Neuronal stem cell (in vitro differentiated cells): Measurements from ENCODE around the gene HMCN1.

Experiments used
- DNase-seq: peaks from one replicate; pipeline ENCODE4 v3.0.0-alpha.2; 2013; ENCODE audit warnings: low spot score
- H2AFZ ChIP-seq: one replicate; pipeline ENCODE4 v1.6.1; 2013; ENCODE audit warnings: mild to moderate bottlenecking, low read length, inconsistent platforms
- H2AK5ac ChIP-seq: 2 replicates; pipeline ENCODE4 v1.6.1; 2013; ENCODE audit warnings: low read depth, mild to moderate bottlenecking, inconsistent platforms, low read length, moderate library complexity, mixed read lengths
- H2BK120ac ChIP-seq: 2 replicates; pipeline ENCODE4 v1.6.1; 2013; ENCODE audit warnings: low read depth, mild to moderate bottlenecking, inconsistent platforms, low read length, moderate library complexity, mixed read lengths
- H2BK12ac ChIP-seq: one replicate; pipeline ENCODE4 v1.6.1; 2013; ENCODE audit warnings: low read length, inconsistent platforms
- H2BK15ac ChIP-seq: 2 replicates; pipeline ENCODE4 v1.6.1; 2013; ENCODE audit warnings: mild to moderate bottlenecking, low read length, inconsistent platforms, mixed read lengths
- H2BK5ac ChIP-seq: one replicate; pipeline ENCODE4 v1.6.1; 2013; ENCODE audit warnings: inconsistent platforms, mild to moderate bottlenecking, low read length, moderate library complexity
- H3K14ac ChIP-seq: one replicate; pipeline ENCODE4 v1.6.1; 2013; ENCODE audit warnings: low read length, inconsistent platforms
- H3K18ac ChIP-seq: 2 replicates; pipeline ENCODE4 v1.6.1; 2013; ENCODE audit warnings: low read length, inconsistent platforms
- H3K23ac ChIP-seq: 2 replicates; pipeline ENCODE4 v1.6.1; 2013; ENCODE audit warnings: low read depth, mild to moderate bottlenecking, mixed read lengths, low read length, inconsistent platforms; ENCODE audit not compliant: poor library complexity
- H3K27ac ChIP-seq: replicated peaks from 3 replicates; pipeline ENCODE4 v1.5.1; 2013; ENCODE audit warnings: low read length, inconsistent platforms
- H3K27me3 ChIP-seq, 3 experiments: 2 replicates each; pipeline ENCODE4 v1.6.1; 2013; ENCODE audit warnings: low read length in 3 of 3, mild to moderate bottlenecking in 2 of 3, inconsistent platforms in 1 of 3, low read depth in 1 of 3, mixed read lengths in 1 of 3, moderate library complexity in 1 of 3; ENCODE audit not compliant: control insufficient read depth in 3 of 3, insufficient read depth in 3 of 3
- H3K36me3 ChIP-seq, 2 donors: replicated peaks in 1 of 2; 2 replicates each; pipeline ENCODE4 v1.6.1; 2013; ENCODE audit warnings: low read length in 2 of 2; ENCODE audit not compliant: control insufficient read depth in 2 of 2, insufficient read depth in 2 of 2
- H3K4ac ChIP-seq: 2 replicates; pipeline ENCODE4 v1.6.1; 2013; ENCODE audit warnings: inconsistent platforms, mild to moderate bottlenecking, low read length, moderate library complexity
- H3K4me1 ChIP-seq, 2 donors: 1 replicate in 1 of 2; 2 replicates in 1 of 2; pipeline ENCODE4 v1.6.1; 2013; ENCODE audit warnings: low read length in 2 of 2, low read depth in 1 of 2; ENCODE audit not compliant: control insufficient read depth in 2 of 2, insufficient read depth in 1 of 2
- H3K4me2 ChIP-seq: one replicate; pipeline ENCODE4 v1.6.1; 2013; ENCODE audit warnings: mild to moderate bottlenecking, low read length, inconsistent platforms; ENCODE audit not compliant: insufficient read depth, poor library complexity, severe bottlenecking
- H3K4me3 ChIP-seq, 2 donors: 2 replicates each; pipeline ENCODE4 v1.5.1; 2013; ENCODE audit warnings: low read length in 2 of 2, mild to moderate bottlenecking in 2 of 2, inconsistent platforms in 1 of 2, moderate library complexity in 1 of 2
- H3K79me1 ChIP-seq: one replicate; pipeline ENCODE4 v1.6.1; 2013; ENCODE audit warnings: low read depth, mild to moderate bottlenecking, inconsistent platforms, low read length, moderate library complexity
- H3K9ac ChIP-seq: one replicate; pipeline ENCODE4 v1.6.1; 2013; ENCODE audit warnings: mild to moderate bottlenecking, low read depth, low read length, inconsistent platforms; ENCODE audit not compliant: poor library complexity
- H3K9me3 ChIP-seq, 2 donors: replicated peaks in 1 of 2; 2 replicates each; pipeline versions ENCODE3 to v1.6.1; 2013; ENCODE audit warnings: low read length in 2 of 2, mild to moderate bottlenecking in 2 of 2, inconsistent platforms in 1 of 2, low read depth in 1 of 2, mixed read lengths in 1 of 2, moderate library complexity in 1 of 2; ENCODE audit not compliant: control insufficient read depth in 2 of 2, insufficient read depth in 1 of 2
- H4K8ac ChIP-seq: one replicate; pipeline ENCODE4 v1.6.1; 2013; ENCODE audit warnings: low read depth, mild to moderate bottlenecking, inconsistent platforms, low read length, moderate library complexity
- H4K91ac ChIP-seq: one replicate; pipeline ENCODE4 v1.6.1; 2013; ENCODE audit warnings: low read length, low read depth, mild to moderate bottlenecking, inconsistent platforms; ENCODE audit not compliant: poor library complexity
- WGBS, 2 donors: extraction: QIAGEN DNeasy Blood & Tissue Kit; methylation state at CpG; one replicate each; pipeline ENCODE4 v1.1.7; 2013; ENCODE audit warnings: missing lambda C conversion rate in 2 of 2, mixed read lengths in 1 of 2; ENCODE audit not compliant: insufficient read length in 2 of 2, insufficient replicate concordance in 1 of 2; ENCODE audit errors: extremely low coverage in 2 of 2; 5-methylcytosine and 5-hydroxymethylcytosine counted together

Gene HMCN1

DNA sequence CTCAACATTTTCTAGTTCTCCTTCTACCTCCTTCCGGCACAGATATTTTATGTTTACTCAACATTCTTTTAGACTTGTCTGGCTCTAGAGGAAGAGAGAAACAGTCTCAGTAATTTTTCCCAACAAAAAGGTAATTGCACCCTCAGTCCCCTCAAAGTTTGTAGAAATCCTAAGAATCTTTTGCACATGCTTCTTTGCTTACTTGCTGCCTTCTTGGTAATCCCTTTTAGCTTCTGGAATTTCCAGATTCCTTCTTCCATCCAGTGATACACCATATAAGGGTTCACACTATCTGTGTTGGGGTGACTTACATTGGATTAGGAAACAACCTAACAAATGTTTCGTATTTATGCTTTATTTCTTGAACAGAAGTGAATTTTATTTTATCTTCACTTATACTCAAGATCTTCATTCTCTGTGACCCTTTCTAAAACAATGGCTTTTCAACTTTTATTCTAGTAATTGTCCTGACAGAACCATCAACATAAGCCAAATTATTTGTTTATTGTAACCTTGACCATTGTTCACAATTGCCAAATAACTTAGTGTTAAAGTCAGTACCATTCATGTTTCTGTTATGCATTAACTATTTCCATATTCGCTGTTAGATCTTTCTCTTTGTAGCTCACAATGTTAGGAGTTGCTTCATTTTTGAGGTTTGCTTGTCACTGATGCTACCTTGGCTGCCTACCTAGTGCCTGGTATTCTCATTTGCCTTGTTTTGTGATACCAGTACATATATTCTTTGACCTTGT, 238.1 kb downstream of the HMCN1 start:
- Histone ChIP-seq H2AFZ (peak overlapping the region; percentile 47), H2AK5ac (no peak overlapping the region), H2BK120ac (no peak overlapping the region), H3K14ac (no peak overlapping the region), H3K4me1 (no peaks in the 10 kb centered on the region), H2BK5ac (no peak overlapping the region), H3K27ac (no peak overlapping the region), H3K4me2 (no peak overlapping the region), H3K27me3 (no peaks in the 10 kb centered on the region), H2BK12ac (no peak overlapping the region), H3K4me3 (no peak overlapping the region), H3K79me1 (no peaks in the 10 kb centered on the region), H3K9me3 (no peaks in the 10 kb centered on the region), H3K9ac (no peak overlapping the region), H4K8ac (no peak overlapping the region), H3K18ac (no peak overlapping the region), H3K4ac (no peak overlapping the region), H3K23ac (no peak overlapping the region), H4K91ac (no peak overlapping the region), H2BK15ac (no peak overlapping the region), H3K36me3 (no peaks in the 10 kb centered on the region)
- DNase-seq, result no peak
- WGBS, 2 donors, result no CpG with 5 or more reads among the region's 3 CpGs

DNA sequence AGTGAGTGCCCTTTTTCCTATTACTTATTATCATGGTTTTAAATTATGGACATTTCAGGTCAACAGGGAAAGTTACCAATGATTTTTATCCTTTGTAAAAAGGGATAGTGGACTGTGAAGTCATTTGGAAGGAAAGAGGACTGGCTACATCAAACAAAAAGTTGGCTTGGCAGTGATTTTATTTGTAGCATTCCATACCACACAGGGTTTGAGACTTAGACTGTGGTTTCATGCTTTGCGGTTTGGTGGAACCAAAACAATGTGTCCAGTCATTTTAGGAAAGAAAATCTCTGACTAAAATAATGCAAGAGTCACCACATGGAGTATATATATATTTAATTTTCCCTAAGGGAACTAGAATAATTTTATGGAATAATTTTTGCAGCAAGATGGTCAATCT, 239.5 kb downstream of the HMCN1 start:
- H3K9me3 ChIP-seq, result no peaks in the 10 kb centered on the region
- H3K23ac ChIP-seq, result no peak overlapping the region
- no peak overlapping the region for H2BK15ac ChIP-seq
- no peak for DNase-seq
- no peak overlapping the region for H3K27ac ChIP-seq
- H3K27me3 ChIP-seq, result no peaks in the 10 kb centered on the region
- no CpG with 5 or more reads among the region's 1 CpG for WGBS, 2 donors
- no peak overlapping the region for H3K18ac ChIP-seq
- H3K36me3 ChIP-seq, result no peaks in the 10 kb centered on the region
- no peaks in the 10 kb centered on the region for H3K79me1 ChIP-seq
- no peak overlapping the region for H2BK5ac ChIP-seq
- no peak overlapping the region for H3K4me3 ChIP-seq
- no peak overlapping the region for H3K4ac ChIP-seq
- H3K4me1 ChIP-seq, result no peaks in the 10 kb centered on the region
- H4K91ac ChIP-seq, result no peak overlapping the region
- H2AK5ac ChIP-seq, result no peak overlapping the region
- H2AFZ ChIP-seq, result no peak overlapping the region
- no peak overlapping the region for H3K9ac ChIP-seq
- no peak overlapping the region for H4K8ac ChIP-seq
- no peak overlapping the region for H2BK120ac ChIP-seq
- no peak overlapping the region for H3K14ac ChIP-seq
- H3K4me2 ChIP-seq, result no peak overlapping the region
- no peak overlapping the region for H2BK12ac ChIP-seq

DNA sequence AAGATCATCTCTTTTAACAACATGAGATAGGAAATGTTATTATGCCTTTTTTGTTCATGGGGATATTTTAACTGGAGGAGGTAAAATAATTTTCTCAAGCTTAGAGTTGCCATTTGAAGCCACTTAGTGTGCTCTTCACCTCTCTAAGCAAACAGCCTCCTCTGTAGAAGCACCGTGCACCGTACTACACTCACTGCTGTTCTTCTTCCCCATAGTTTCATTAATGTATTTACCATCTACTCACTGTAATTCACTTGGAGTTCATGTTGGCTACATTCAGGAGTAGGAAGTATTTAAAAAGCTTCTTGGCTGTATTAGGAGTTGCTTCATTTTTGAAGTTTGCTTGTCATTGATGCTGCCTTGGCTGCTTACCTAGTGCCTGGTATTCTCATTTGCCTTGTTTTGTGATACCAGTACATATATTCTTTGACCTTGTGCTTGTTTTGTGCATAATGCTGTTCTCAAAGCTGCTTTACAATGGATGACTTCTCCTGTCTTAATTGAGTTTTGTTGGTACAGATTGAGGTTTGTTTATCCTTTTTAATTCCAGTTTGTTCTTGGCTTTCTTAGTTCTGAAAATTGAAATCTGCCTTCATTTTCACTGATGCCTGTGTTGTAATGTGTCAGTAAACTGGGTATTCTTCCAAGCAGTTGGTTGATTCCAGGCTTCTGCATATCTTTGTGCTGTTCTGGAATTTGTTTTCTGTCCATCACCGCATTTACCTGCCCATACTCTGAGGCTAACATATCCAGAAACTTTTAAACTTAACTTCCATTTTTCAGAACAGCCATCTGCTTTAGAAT, 240.4 kb downstream of the HMCN1 start:
- no peaks in the 10 kb centered on the region for H3K79me1 ChIP-seq
- no peak overlapping the region for H2BK15ac ChIP-seq
- no peak overlapping the region for H2AK5ac ChIP-seq
- no peaks in the 10 kb centered on the region for H3K27me3 ChIP-seq
- no peak overlapping the region for H3K23ac ChIP-seq
- no peak overlapping the region for H3K18ac ChIP-seq
- no CpG with 5 or more reads among the region's 3 CpGs for WGBS, 2 donors
- no peaks in the 10 kb centered on the region for H3K36me3 ChIP-seq
- H3K4me3 ChIP-seq, result no peak overlapping the region
- no peaks in the 10 kb centered on the region for H3K4me1 ChIP-seq
- no peaks in the 10 kb centered on the region for H3K9me3 ChIP-seq
- H3K9ac ChIP-seq, result no peak overlapping the region
- H2BK5ac ChIP-seq, result no peak overlapping the region
- H2BK120ac ChIP-seq, result no peak overlapping the region
- no peak overlapping the region for H4K8ac ChIP-seq
- H2AFZ ChIP-seq, result no peak overlapping the region
- H3K14ac ChIP-seq, result no peak overlapping the region
- H2BK12ac ChIP-seq, result no peak overlapping the region
- no peak overlapping the region for H3K4me2 ChIP-seq
- no peak overlapping the region for H4K91ac ChIP-seq
- no peak for DNase-seq
- no peak overlapping the region for H3K27ac ChIP-seq
- H3K4ac ChIP-seq, result no peak overlapping the region

DNA sequence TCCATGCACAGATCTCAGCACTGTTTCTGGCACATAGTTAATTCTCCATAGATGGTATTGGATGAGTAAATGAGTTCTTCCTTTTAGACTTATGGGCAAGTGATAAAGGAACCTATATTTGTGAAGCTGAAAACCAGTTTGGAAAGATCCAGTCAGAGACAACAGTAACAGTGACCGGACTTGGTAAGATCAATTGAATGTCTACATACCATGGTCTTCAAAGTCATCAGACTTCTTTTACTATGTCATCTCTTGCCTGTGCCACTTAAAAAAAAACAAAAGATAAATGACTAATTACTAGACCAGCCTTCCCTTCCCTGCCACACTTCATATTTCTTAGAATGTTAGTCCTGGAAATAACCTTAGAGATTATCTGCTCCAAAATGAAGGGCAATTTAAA, 246.7 kb downstream of the HMCN1 start:
- Histone ChIP-seq H3K4me3 (no peak overlapping the region), H3K4me1 (no peaks in the 10 kb centered on the region), H2AFZ (no peak overlapping the region), H4K8ac (no peak overlapping the region), H2BK5ac (no peak overlapping the region), H3K23ac (no peak overlapping the region), H2AK5ac (no peak overlapping the region), H3K18ac (no peak overlapping the region), H3K79me1 (no peaks in the 10 kb centered on the region), H3K4me2 (no peak overlapping the region), H3K27ac (no peak overlapping the region), H2BK120ac (no peak overlapping the region), H4K91ac (no peak overlapping the region), H3K14ac (no peak overlapping the region), H3K9me3 (no peaks in the 10 kb centered on the region), H3K9ac (no peak overlapping the region), H3K27me3 (no peaks in the 10 kb centered on the region), H2BK15ac (no peak overlapping the region), H2BK12ac (no peak overlapping the region), H3K36me3 (no peaks in the 10 kb centered on the region), H3K4ac (no peak overlapping the region)
- DNase-seq, result no peak
- WGBS, 2 donors, result no CpG with 5 or more reads among the region's 1 CpG
